WTC11 (cell line): ENCODE results near the gene SATB1. TPM values are rescaled to one million over a fixed set of nuclear protein-coding genes. Genes with fewer than 3 reads are reported as not detected.

Source experiments
- ATAC-seq: fragments of 200-7000 bp; cut with Tn5 transposase; 2 replicates; pipeline ENCODE4 v1.10.0; 2021; ENCODE audit warnings: mild to moderate bottlenecking, moderate library complexity
- CTCF ChIA-PET: fragments of 300-600 bp; sonication (Branson Sonifier 250); formaldehyde crosslinking; loops from one replicate; lab custom pipeline; 2021; ENCODE audit warnings: antibody characterized with exemption; lab: Charles Lee
- POLR2A ChIA-PET: fragments of 350-600 bp; sonication (Branson Sonifier 250); formaldehyde crosslinking; loops from one replicate; lab custom pipeline; 2021; ENCODE audit warnings: antibody characterized with exemption; lab: Charles Lee
- DNase-seq: peaks from one replicate; pipeline ENCODE4 v3.0.0; 2021; ENCODE audit warnings: low spot score
- H3K27ac Mint-ChIP-seq: 2 replicates; pipeline ENCODE4 v1.8.0; 2021; ENCODE audit warnings: mixed read lengths
- H3K27me3 Mint-ChIP-seq: 2 replicates; pipeline ENCODE4 v1.8.0; 2021; ENCODE audit warnings: low read depth, mild to moderate bottlenecking, moderate library complexity, mixed read lengths
- H3K36me3 Mint-ChIP-seq: 2 replicates; pipeline ENCODE4 v1.8.0; 2021; ENCODE audit warnings: mixed read lengths
- H3K4me1 Mint-ChIP-seq: 2 replicates; pipeline ENCODE4 v1.8.0; 2022; ENCODE audit warnings: mixed read lengths
- H3K4me3 Mint-ChIP-seq: 2 replicates; pipeline ENCODE4 v1.8.0; 2021; ENCODE audit warnings: mild to moderate bottlenecking, moderate library complexity, mixed read lengths
- H3K9me3 Mint-ChIP-seq: 2 replicates; pipeline ENCODE4 v1.8.0; 2021; ENCODE audit warnings: mixed read lengths
- AR ChIP-seq: fragments of 250-450 bp; sonication (Bioruptor Pico); IDR thresholded peaks from 2 replicates; pipeline ENCODE4 v1.9.0; 2021; ENCODE audit warnings: mild to moderate bottlenecking
- ATF6 ChIP-seq: sonication (generic); formaldehyde crosslinking; IDR thresholded peaks from 2 replicates; pipeline ENCODE4 v1.8.1; 2023; ENCODE audit warnings: mild to moderate bottlenecking, missing genetic modification reagents
- CTCF ChIP-seq: fragments of 200-600 bp; IDR thresholded peaks from 2 replicates; pipeline ENCODE4 v1.8.0; 2022; ENCODE audit warnings: antibody characterized with exemption
- ESRRA ChIP-seq: sonication (generic); formaldehyde crosslinking; IDR thresholded peaks from 2 replicates; pipeline ENCODE4 v1.8.1; 2022; ENCODE audit warnings: mild to moderate bottlenecking, missing genetic modification reagents, borderline replicate concordance
- FOXP4 ChIP-seq: sonication (generic); formaldehyde crosslinking; IDR thresholded peaks from 2 replicates; pipeline ENCODE4 v1.8.0; 2022; ENCODE audit warnings: mild to moderate bottlenecking, missing genetic modification reagents
- GABPB1 ChIP-seq: sonication (generic); formaldehyde crosslinking; IDR thresholded peaks from 2 replicates; pipeline ENCODE4 v1.8.1; 2023; ENCODE audit warnings: mild to moderate bottlenecking, missing genetic modification reagents
- GTF2I ChIP-seq: fragments of 250-450 bp; sonication (Bioruptor Pico); conservative IDR thresholded peaks from 2 replicates; pipeline ENCODE4 v1.4.0; 2021; ENCODE audit warnings: mild to moderate bottlenecking
- MYBL2 ChIP-seq: sonication (generic); formaldehyde crosslinking; IDR thresholded peaks from 2 replicates; pipeline ENCODE4 v1.8.1; 2023; ENCODE audit warnings: mild to moderate bottlenecking, moderate library complexity, missing genetic modification reagents
- NR3C1 ChIP-seq: sonication (generic); formaldehyde crosslinking; conservative IDR thresholded peaks from 2 replicates; pipeline ENCODE4 v1.8.1; 2023; ENCODE audit warnings: low read depth, mild to moderate bottlenecking, missing genetic modification reagents
- PRDM15 ChIP-seq: sonication (generic); formaldehyde crosslinking; IDR thresholded peaks from 2 replicates; pipeline ENCODE4 v1.8.0; 2022; ENCODE audit warnings: missing genetic modification reagents
- RELA ChIP-seq: sonication (generic); formaldehyde crosslinking; IDR thresholded peaks from 2 replicates; pipeline ENCODE4 v1.8.1; 2022; ENCODE audit warnings: missing genetic modification reagents, mild to moderate bottlenecking, borderline replicate concordance
- SP1 ChIP-seq: sonication (generic); formaldehyde crosslinking; conservative IDR thresholded peaks from 2 replicates; pipeline ENCODE4 v1.8.1; 2022; ENCODE audit warnings: missing genetic modification reagents
- TEAD1 ChIP-seq: sonication (generic); formaldehyde crosslinking; IDR thresholded peaks from 2 replicates; pipeline ENCODE4 v1.8.0; 2022; ENCODE audit warnings: mild to moderate bottlenecking, missing genetic modification reagents
- ZBTB21 ChIP-seq: sonication (generic); formaldehyde crosslinking; IDR thresholded peaks from 2 replicates; pipeline ENCODE4 v1.8.1; 2023; ENCODE audit warnings: mild to moderate bottlenecking, missing genetic modification reagents, borderline replicate concordance
- ZNF423 ChIP-seq: fragments of 250-450 bp; sonication (Bioruptor Pico); IDR thresholded peaks from 2 replicates; pipeline ENCODE4 v2.1.2; 2022; ENCODE audit warnings: mild to moderate bottlenecking, moderate library complexity
- ZNF671 ChIP-seq: fragments of 250-450 bp; sonication (Bioruptor Pico); IDR thresholded peaks from 2 replicates; pipeline ENCODE4 v1.8.0; 2021; ENCODE audit warnings: mild to moderate bottlenecking
- total RNA-seq: library from RNA; stranded (reverse); gene quantifications from 3 replicates; pipeline ENCODE4 v1.2.3, GENCODE V29; 2021
- TF ChIP-seq, protein P1 (sequence below): fragments of 250-450 bp; sonication (Bioruptor Pico); IDR thresholded peaks from 2 replicates; pipeline ENCODE4 v2.1.2; 2022; ENCODE audit warnings: mild to moderate bottlenecking, moderate library complexity

The SATB1 gene
- total RNA-seq, 1 experiment from 2014 or later = 36.2 TPM

- ATAC-seq (no peak), DNase-seq (no peak)
- peaks cover 26% of the 10 kb centered on the region for H3K4me1 Mint-ChIP-seq
- no peaks in the 10 kb centered on the region for H3K9me3 Mint-ChIP-seq
- no peak overlapping the region for H3K27ac Mint-ChIP-seq
- H3K36me3 Mint-ChIP-seq = no peaks in the 10 kb centered on the region
- ChIA-PET POLR2A (no interaction called here), CTCF (no interaction called here)
- TF ChIP-seq PRDM15 (CRISPR knock-in tag) (no peak), ZNF671 (CRISPR knock-in tag) (no peak), ZBTB21 (CRISPR knock-in tag) (no peak), FOXP4 (no peak), CTCF (no peak), GTF2I (no peak), ZNF423 (CRISPR knock-in tag) (no peak)
- H3K4me3 Mint-ChIP-seq = no peak overlapping the region
- no peaks in the 10 kb centered on the region for H3K27me3 Mint-ChIP-seq
Measured at GRCh38 chr3:18405141-18405540, 20.0 kb downstream of the SATB1 start.

DNA sequence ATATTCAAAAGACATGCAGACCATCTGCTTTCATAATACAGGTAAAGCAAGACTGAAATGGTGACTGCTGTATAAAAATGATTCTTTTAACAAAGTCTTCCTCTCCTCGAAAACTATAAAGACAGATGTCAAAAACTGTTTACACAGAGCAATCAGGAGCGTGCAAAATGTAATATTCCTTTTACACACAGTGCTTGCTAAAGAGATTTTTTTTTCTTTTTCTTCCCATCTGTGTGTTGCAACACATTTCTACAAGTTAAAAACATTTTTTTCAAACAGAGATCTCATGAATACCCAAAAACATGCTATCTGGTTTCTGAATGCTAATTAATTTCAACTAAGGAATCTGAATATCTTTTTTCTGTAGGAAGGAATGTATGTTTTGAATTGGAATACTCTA is 22.1 kb downstream of the SATB1 start:
- POLR2A ChIA-PET = interaction anchor here (1.1 kb wide), 1 partner anchor 9 kb away, joined by 5 read pairs; no protein-coding TSS in a partner anchor
- no peak for ATAC-seq
- no peak overlapping the region for H3K27ac Mint-ChIP-seq

More for the DNA sequence above, 22.1 kb downstream of the SATB1 start:
- no peak for DNase-seq
- Mint-ChIP-seq H3K27me3 (no peaks in the 10 kb centered on the region), H3K4me1 (peaks cover 11% of the 10 kb centered on the region), H3K36me3 (no peaks in the 10 kb centered on the region), H3K4me3 (no peak overlapping the region), H3K9me3 (no peaks in the 10 kb centered on the region)
- CTCF ChIA-PET = no interaction called here
- TF ChIP-seq SP1 (CRISPR knock-in tag) (no peak), ESRRA (CRISPR knock-in tag) (no peak), FOXP4 (no peak), NR3C1 (CRISPR knock-in tag) (no peak), GABPB1 (CRISPR knock-in tag) (no peak), AR (CRISPR knock-in tag) (no peak), ATF6 (CRISPR knock-in tag) (no peak), TEAD1 (CRISPR knock-in tag) (no peak), GTF2I (no peak), RELA (CRISPR knock-in tag) (no peak), MYBL2 (CRISPR knock-in tag) (no peak)
- TF ChIP-seq, protein P1, sequence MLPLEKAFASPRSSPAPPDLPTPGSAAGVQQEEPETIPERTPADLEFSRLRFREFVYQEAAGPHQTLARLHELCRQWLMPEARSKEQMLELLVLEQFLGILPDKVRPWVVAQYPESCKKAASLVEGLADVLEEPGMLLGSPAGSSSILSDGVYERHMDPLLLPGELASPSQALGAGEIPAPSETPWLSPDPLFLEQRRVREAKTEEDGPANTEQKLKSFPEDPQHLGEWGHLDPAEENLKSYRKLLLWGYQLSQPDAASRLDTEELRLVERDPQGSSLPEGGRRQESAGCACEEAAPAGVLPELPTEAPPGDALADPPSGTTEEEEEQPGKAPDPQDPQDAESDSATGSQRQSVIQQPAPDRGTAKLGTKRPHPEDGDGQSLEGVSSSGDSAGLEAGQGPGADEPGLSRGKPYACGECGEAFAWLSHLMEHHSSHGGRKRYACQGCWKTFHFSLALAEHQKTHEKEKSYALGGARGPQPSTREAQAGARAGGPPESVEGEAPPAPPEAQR (CRISPR knock-in tag) = no peak
